HL-60/S4 treated with phorbol 12-myristate 13-acetate at 8.2 ng/mL for 4 days and 3 days (cell line): ENCODE measurements around the gene ME3.

Experiments used
- in situ Hi-C: fragments of 300-500 bp; cut with MboI; formaldehyde crosslinking; loops from 2 replicates; pipeline ENCODE4 v1.15.0; 2022; ENCODE audit warnings: low sequenced_read_pairs

The ME3 gene

DNA sequence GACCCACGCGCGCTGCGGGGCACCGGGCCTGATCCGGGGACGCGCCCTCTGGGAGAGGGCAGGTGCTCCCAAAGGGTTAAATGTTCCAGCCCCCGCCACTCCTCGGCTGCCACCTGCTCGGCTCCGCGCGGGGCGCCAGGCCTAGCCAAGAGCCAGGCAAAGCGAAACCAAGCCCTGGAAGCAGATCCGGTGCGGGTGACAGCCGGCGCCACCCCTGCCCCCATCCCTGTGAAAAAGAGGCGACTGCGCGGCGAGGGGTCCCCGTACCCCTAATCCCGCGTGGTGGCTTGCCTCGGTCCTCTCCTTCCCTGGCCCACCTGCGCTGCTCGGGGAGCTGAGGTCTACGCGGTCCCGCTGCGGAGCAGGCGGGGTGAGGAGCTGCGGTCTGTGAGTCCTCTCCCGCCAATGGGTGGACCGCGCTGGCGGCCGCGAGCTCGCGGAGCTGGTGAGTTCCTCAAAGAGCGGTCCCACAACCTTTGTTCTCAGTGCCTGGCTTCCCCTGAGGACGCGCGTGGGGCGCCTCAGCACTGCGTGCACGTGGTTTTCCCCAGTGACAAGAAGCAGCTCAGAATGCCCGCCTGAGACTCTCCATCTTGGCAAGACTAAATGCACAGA lies at the start of gene ME3:
Gene ME3, minus strand, starts transcription at position 610 of the 615 bp plus-strand sequence.
- in situ Hi-C loops, result no loop called here

DNA sequence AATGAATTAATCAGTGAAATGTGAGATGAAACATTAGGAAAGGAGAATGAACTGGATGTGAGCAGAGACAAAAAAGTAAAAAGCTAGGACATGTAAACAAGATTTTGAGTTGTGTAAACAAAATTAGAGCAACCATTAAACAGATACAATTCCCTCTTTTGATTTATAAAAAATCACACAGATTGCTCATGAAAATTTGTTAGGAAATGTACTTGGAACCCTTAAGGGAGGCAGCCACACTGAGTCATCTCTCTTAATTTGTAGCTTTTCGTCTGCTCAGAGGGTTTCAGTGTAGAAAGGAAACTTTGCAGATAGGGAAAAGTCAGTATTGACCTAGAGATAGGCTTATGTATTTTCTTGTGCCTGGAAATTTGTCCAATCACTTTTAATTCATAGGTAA lies 49.6 kb upstream of the ME3 start:
- in situ Hi-C loops, result no loop called here

DNA sequence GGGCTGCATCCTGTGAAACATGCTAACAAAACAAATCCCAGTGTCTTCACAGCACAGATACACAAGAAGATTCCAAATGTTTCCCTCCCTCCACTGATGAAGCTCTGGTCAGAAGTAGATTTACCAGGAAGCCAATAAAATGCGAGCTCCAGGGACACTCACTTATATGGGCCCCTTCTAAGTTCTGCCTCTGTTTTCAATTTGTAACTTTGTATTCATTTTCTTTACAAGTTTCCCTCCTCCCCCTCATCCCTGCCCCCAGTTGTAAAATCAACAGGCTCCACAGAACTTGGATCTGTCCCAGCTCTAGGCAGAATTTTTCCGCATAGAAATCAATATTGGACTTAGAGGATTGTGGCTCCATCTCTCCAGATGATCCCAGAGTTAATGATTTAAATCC lies 48.1 kb upstream of the ME3 start:
- in situ Hi-C loops, result no loop called here

DNA sequence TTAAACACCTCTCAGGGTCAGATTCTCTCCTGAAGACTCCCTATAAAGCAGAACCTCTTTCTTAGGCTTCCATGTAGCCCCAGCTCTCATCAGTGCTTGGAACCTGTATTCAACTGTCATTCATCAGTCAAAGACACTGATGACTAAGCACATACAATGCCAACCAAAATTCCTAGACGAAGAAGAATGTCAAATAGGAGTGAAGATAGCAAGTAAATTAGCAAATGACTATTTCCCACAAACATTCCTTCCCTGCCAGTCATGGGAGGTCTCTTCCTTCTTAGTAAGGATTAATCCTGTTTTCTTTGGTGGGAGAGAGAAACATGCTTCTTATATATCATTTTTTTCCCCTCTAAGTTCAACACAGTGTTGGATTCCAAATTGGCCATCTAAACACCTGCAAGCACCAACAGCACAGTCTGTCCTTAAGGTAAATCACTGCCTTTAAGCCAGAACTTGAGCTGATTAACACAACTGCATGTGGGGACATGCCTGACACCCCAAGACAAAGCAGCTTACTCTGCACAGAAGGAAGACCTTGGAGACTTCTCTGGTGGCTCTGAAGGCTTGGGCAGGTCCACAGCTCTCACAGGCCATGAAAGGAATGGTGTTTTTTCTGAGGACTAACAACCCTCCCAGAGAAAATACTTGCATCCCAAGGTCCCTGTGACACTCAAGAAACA lies 47.5 kb upstream of the ME3 start:
- in situ Hi-C loops, result no loop called here

DNA sequence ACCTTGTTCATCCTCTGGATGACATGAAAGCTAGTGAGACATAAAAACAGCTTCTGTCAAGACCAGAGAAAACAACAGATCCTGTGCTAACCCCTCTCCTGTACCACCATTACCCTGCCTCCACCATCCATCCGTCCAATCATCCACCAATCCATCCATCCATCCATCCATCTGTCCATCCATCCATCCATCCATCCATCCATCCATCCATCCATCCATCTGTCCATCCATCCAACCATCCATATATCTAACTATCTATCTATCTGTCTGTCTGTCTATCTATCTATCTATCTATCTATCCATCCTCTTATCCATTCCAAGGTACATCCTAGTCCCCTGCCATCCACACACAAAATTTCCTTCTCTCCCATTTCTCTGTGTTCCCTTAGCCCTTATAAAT lies 46.6 kb upstream of the ME3 start:
- in situ Hi-C loops, result no loop called here

DNA sequence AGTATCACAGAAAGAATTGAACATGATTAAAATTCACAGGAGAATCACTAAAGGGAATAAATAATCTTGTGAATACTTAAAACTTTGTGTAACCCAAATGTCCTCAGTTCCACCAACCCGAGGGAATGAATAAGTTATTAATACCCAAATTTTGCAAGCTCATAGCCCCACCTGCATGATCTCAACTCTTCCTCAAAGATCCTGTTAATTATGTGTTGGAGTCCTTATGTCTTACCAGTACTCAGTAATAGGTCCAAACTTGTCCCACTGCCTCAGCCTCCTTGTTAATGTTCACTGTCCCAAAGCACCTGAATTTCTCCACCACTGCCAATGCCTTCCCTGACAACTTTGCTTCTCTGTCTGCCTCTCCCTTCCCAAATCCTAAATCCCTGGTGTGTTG lies 46.1 kb upstream of the ME3 start:
- in situ Hi-C loops, result no loop called here

DNA sequence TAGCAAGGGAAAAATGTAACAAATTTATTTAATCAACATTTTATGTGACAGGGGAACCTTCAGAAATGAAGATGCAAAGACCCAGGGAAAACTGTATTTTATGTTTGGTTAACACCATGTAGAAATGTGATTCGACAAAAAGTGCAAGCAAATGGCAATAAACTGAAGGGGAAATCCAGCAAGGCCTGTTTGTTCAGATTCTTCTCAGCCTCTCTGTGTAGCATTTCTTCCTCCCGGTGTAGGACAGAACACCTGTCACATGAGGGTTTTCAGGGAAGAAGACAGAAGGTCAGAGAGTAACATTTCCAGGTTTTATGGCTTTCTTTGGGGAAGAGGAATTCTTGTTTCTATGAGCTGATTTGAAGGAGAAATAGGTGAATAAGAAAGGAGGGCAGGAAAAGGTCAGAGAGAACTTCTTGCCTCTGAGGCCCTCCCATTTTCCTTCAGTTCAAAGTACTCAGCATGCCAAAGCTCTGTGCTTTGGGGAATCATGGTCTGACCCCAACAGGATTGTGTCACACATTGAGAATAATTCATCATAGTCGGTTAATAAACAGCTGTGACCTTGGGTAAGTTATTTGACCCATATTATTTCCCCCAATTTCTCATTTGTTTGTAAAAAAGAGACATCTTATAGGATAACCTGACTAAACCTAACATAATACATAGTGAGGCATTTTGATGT lies 45.5 kb upstream of the ME3 start:
- in situ Hi-C loops, result no loop called here

DNA sequence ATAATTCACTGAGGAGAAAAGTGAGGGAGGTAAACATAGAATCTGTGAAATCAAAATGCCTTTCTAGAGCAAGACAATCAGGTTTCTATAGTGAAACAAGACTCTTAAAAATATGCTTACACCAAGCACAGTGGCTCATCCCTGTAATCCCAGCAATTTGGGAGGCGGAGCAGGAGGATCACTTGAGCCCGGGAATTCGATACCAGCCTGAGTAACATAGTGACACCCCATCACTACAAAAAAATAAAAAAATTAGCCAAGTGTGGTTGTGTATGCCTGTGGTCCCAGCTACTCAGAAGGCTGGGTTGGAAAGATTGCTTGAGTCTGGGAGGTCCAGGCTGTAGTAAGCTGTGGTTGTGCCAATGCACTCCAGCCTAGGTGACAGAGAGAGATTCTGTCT lies 43.2 kb upstream of the ME3 start:
- in situ Hi-C loops, result no loop called here

DNA sequence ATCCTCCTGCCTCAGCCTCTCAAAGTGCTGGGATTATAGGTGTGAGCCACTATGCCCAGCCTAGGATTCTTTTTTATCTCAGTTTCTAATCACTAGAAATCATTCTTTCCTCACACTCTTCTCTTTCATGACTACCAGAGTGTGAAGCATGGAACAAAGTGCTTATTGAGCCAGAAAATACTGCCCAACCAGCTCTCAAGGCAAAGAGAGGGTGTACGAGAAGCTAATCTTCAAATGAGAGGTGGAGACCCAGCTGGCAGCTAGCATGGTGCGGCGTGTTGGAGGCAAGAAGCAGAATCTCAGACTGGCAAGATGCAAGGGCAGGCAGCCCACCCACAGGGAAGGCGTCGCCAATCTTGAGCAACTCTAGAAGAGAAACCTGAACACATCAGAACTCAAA lies 41.1 kb upstream of the ME3 start:
- in situ Hi-C loops, result no loop called here

DNA sequence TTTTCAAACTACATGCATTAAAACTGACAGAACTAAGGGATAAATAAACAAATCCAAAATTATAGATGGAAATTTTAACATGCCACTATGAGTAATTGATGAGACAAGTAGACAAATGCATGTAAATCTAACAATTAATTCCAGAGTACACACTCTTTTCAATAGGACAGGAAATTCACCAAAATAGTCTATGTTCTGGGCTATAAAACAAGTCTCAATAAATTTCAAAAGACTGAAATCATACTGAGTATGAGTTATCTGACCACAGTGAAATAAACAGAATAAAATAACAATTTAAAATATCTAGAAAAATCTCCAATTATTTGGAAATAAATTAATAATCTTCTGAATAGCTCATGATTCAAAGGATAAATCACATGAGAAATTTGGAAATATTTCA lies 38.5 kb upstream of the ME3 start:
- in situ Hi-C loops, result no loop called here

DNA sequence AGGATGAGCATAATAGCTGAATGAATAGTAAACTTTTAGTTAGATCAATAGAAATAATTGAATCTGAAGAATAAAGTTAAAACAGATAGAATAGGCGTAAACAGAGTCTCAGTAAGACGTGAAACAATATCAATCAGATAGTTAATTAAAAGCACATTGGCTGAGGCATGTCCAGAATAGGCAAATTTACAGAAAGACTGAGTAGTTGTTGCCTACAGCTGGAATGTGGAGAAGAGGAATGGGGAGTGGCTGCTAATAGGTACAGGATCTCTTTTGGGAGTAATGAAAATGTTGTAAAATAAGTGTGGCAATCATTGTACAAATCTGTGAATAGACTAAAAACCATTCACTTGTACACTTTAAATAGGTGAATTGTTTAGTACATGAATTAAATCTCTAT lies 36.3 kb upstream of the ME3 start:
- in situ Hi-C loops, result no loop called here

DNA sequence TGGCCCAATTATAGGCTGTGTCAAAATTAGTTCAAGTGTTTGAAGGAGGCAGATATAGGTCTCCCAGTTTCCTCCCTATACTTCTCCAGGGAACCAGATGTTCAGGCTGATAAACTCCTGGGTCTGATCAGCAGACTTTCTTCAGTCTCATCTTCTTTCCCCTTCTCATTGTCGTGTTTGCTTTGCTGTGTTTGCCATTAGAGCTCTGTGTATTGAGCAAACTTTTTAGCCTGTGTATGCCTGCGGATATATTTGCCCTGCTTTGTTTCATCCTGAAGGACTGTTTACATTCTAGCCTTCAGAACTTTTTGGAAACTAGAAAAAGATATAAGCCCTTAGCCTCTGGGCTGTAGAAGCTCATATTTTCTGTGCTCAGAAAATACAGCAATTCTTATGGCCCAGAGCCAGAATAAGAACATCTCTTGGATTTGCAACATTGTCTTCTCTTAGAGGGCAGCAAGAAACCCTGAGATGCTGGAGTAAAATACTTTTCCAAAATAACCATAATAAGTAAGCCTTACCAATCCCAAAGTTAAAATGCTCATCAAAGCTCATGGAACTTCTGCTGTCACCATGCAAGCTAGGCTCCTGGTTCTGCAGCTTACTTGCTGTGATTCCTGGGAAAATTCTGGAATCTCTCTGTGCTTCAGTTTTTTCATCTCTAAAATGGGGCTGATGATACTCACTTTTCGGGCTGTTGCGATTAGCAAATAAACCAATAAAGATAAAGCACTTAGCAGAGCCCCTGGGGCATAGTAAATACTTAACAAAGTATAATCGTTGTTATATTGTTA lies 34.1 kb upstream of the ME3 start:
- in situ Hi-C loops, result no loop called here

DNA sequence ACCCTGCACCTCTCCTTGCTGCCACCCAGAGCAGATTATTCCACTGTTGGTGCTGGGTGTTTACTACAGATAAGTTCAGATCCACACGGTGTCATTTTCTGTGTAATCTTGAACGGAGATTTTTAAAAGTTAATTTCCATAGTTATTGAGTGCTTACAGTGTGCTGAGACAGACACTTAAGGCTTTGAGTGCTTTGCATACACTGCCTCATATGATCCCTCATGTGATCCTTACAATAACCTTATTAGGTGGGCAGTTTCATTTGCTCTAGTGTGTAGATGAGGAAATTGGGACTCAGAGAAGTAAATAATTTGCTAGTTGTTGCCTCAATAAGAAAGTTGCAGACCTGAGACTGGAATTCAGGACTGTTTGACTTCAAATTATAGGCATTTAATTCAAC lies 32.3 kb upstream of the ME3 start:
- in situ Hi-C loops, result no loop called here

DNA sequence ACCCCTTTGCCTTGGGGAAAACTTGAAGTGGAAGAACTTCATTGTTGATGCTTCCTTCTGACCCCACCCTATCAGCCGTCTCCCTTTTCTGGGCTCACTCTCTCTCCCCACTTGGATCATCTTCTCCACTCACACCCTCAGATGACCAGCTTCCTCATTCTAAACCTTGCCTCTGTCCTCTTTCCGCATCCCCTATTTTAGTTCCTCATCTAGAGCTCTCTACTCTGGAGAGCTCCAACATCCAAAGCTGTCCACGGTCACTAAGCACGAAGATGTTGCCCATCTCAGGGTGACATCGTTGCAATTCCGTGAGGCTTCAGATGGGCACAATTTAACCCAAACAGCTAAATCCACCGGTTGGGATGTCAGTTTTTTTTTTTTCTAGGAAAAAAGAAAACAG lies 31.6 kb upstream of the ME3 start:
- in situ Hi-C loops, result no loop called here

DNA sequence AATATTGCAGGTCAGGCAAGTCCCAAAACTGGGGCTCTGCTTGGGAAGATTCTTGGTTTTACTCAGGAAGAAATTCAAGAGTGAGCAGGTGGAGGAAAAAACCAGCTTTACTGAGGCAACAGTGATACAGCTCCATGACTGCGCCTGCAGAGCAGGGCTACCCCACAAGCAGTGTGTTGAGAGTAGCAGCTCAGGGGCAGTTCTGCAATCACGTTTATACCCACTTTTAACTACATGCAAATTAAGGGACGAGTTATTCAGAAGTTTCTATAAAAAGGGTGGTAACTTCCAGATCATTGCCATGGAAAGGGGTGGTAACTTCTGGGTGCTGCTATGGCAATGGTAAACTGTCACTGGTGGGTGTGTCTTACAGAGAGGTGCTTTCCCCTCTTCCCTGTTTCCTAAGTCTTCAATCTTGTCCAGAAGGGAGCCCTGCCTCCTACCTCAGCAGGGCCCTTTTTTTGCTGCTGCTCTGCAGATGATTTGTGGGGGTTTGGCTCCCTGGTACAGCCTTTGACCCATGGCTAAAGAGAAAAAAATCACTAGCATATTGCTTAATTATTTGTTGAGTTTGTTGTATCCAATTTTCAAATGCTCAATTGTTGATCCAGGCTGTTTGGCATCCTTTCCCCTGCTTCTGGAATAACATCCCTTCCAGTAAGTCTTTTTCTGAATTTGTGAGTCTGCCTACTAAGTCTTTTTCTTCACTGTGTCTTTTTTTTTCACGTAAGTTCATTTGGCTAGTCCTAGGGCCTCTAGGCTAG lies 30.0 kb upstream of the ME3 start:
- in situ Hi-C loops, result no loop called here

DNA sequence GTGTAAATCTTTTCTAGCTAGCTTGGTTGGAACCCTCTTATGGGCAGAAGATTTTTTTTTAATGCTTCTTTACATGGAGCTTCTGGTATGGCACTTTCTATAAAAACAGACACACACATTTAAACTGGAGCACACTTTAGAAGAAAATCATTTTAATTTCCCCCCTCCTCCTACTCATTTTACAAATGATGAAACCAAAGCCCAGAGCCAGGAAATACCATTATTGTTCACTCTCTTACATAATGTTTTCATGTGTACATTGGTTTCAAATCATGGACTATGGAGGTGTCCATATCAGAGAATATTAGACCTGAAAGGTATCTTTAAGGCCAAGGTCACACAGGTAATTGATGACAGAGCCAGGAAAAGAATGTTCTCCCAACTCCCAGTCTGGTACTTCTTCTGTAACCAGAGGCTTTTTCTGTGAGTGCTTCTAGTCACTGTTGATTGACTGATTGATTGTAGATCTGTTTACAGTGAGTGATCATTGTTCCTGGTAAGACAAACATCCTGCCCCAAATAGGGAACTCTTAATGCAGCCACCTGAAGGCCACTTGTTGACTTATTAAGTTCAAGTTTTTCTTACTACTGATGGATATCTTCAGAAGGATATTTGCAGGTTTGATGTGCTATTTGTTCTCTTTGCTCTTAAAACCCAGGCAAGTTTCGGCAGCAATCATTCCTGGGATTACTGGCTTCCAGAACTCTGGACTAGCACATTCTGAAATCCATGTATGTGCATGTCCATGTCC lies 26.8 kb upstream of the ME3 start:
- in situ Hi-C loops, result no loop called here

DNA sequence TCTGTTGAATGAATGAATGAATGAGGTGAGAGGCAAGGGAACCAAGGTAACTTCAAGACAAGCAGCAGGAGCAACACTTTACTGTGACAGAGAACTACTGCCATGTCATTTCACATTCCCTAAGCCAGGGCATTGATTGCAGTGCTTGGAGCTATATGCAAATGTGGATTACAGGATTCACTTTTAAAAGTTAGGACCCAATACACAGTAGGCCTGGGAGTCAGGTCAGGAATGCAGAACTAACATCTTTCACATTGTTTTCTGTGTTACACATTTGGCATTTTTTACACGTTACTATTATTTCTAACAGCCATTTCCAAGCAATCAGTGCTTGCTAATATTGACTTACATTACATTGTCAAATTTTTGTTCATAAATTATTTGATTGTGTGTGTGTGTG lies 26.2 kb upstream of the ME3 start:
- in situ Hi-C loops, result no loop called here

DNA sequence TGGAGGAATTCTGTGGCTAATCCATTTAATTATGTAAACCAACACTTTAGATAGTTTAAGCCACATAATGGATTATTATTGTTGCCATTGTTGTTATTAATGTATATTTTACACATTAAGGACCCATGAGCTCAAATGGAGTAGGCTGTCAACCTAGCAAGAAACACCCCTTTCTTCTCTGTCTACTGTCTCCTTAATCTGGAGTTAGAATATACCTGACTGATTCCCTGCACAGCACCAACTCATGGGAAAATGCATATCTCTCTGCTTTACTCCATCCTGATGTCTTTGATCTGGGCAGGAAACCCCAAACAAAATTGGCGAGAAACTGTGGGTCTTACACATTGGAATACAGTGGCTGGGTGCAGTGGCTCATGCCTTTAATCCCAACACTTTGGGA lies 24.0 kb upstream of the ME3 start:
- in situ Hi-C loops, result no loop called here

DNA sequence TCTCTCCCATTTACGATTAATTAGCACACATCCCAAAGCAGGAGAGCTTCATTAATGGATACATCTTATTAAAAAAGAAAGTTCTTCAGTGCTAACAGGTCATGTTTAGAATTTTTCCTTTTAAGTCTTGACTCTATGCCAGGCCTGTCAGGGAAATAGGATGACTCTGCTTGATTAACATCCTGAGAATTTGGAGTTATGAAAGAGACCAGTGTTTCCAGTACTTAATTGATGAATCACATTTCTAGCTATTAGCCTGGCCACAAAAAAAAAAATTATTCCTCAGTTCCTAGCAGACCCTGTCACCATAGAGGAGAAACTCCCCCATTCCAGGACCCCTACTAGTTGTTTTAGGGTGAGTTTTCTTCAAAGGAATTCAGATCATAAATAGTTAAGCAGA lies 23.6 kb upstream of the ME3 start:
- in situ Hi-C loops, result no loop called here

DNA sequence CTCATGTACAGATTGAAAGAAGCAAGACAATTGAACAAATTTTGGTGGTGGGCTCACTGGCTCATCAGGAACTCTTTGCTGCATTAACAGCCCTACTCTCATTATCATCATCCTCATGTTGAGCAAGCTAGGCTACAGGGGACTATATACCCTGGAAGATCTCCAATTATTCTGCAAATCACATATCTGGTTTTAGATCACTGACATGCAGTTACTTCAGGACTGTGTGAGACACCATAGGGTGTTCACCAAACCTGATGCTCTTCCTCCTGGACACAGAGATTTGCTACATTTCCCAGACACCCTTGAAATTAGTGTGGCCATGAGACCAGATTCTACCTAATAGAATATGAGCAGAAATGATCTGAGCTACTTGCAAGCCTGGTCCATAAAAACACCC lies 23.0 kb upstream of the ME3 start:
- in situ Hi-C loops, result no loop called here
